ENCODE data around the gene SLC4A5.

Gene SLC4A5

GRCh38 chr2:74183878-74184277 lies 159.3 kb downstream of the SLC4A5 start:
- TF ChIP-seq ZNF449 (tag by site-specific recombination; IDR thresholded peaks at IDR 0.05): no peak
- no peak for TF ChIP-seq ZNF169 (tag by site-specific recombination; IDR thresholded peaks at IDR 0.05)
- TF ChIP-seq ZFP37 (tag by site-specific recombination; IDR thresholded peaks at IDR 0.05): no peak
- no peak for TF ChIP-seq ZNF341 (tag by site-specific recombination; IDR thresholded peaks at IDR 0.05; ENCODE audit: low read depth)
- no peak for TF ChIP-seq ZNF701 (tag by site-specific recombination; IDR thresholded peaks at IDR 0.05)
- TF ChIP-seq PRDM1 (tag by site-specific recombination; IDR thresholded peaks at IDR 0.05): no peak
- POLR2A ChIA-PET: no interaction called here
- H3K9me3 ChIP-seq (ENCODE audit: control insufficient read depth, insufficient read depth, low read depth, low read length): no peaks in the 10 kb centered on the region
- CTCF ChIA-PET: interaction anchor here (0.6 to 0.8 kb wide), 3 partner anchors 35 to 360 kb away, joined by 3 to 7 read pairs (median 4); no protein-coding TSS in a partner anchor
- H3K4me3 ChIP-seq (ENCODE audit: low read depth, low read length): no peak overlapping the region
- H3K4me1 ChIP-seq (ENCODE audit: control insufficient read depth, insufficient read depth, low read length): no peaks in the 10 kb centered on the region
- H3K36me3 ChIP-seq (ENCODE audit: control insufficient read depth in 2 of 2, insufficient read depth in 1 of 2, low read length in 2 of 2): no peaks in the 10 kb centered on the region
- no peak overlapping the region for H3K27ac ChIP-seq (ENCODE audit: extremely low read depth, low read depth, low read length)

- H3K36me3 ChIP-seq (ENCODE audit: control insufficient read depth in 2 of 2, insufficient read depth in 1 of 2, low read length in 2 of 2): peaks cover 2 to 4% of the 10 kb centered on the region in 2 experiments; a peak in 2 of 3 replicates
- H3K4me3 ChIP-seq (ENCODE audit: low read depth, low read length): no peak overlapping the region
- H3K27ac ChIP-seq (ENCODE audit: extremely low read depth, low read depth, low read length): no peak overlapping the region
- CTCF ChIA-PET: interaction anchor here (1.4 to 1.6 kb wide), 2 partner anchors 10 to 31 kb away, joined by 5 to 6 read pairs; no protein-coding TSS in a partner anchor
- POLR2A ChIA-PET: interaction anchor here (0.7 to 1.1 kb wide), 2 partner anchors 16 kb away, joined by 3 to 4 read pairs; partner anchors contain the start of gene MTHFD2
- TF ChIP-seq ZFHX2 (tag by site-specific recombination; conservative IDR thresholded peaks at IDR 0.05): 0 out of 2 replicates have a peak, but pooled peaks have one; percentile 14
- TF ChIP-seq ZNF510 (tag by site-specific recombination; IDR thresholded peaks at IDR 0.05; ENCODE audit: insufficient replicate concordance): no peak
- TF ChIP-seq ZNF548 (tag by site-specific recombination; IDR thresholded peaks at IDR 0.05): no peak
- no peak for TF ChIP-seq ZNF18 (tag by site-specific recombination; IDR thresholded peaks at IDR 0.05)
- TF ChIP-seq ZNF488 (tag by site-specific recombination; IDR thresholded peaks at IDR 0.05): no peak
- peak; percentile 47; the same call in 1 of the 2 replicates for TF ChIP-seq ZBTB17 (tag by site-specific recombination; IDR thresholded peaks at IDR 0.05)
- TF ChIP-seq ZNF629 (tag by site-specific recombination; IDR thresholded peaks at IDR 0.05): no peak
- no peaks in the 10 kb centered on the region for H3K9me3 ChIP-seq (ENCODE audit: control insufficient read depth, insufficient read depth, low read depth, low read length)
- no peaks in the 10 kb centered on the region for H3K4me1 ChIP-seq (ENCODE audit: control insufficient read depth, insufficient read depth, low read length)
Observed at GRCh38 chr2:74181739-74182138, 161.5 kb downstream of the SLC4A5 start.

- ChIA-PET CTCF (interaction anchor here (0.6 to 2.2 kb wide), 6 partner anchors 19 to 355 kb away, joined by 3 to 9 read pairs (median 4); partner anchors contain the start of gene MTHFD2), POLR2A (interaction anchor here (0.6 to 2.6 kb wide), 17 partner anchors 10 to 442 kb away, joined by 3 to 52 read pairs (median 7); partner anchors contain the start of genes MTHFD2, RTKN, STAMBP and TPRKB)
- Histone ChIP-seq H3K4me3 (ENCODE audit: low read depth, low read length) (peak overlapping the region; percentile 86), H3K4me1 (ENCODE audit: control insufficient read depth, insufficient read depth, low read length) (no peaks in the 10 kb centered on the region), H3K27ac (ENCODE audit: extremely low read depth, low read depth, low read length) (no peak overlapping the region; the same call in 1 of the 2 replicates), H3K36me3 (ENCODE audit: control insufficient read depth in 2 of 2, insufficient read depth in 1 of 2, low read length in 2 of 2) (peaks cover 4 to 13% of the 10 kb centered on the region in 2 experiments; a peak in 2 of 3 replicates), H3K9me3 (ENCODE audit: control insufficient read depth, insufficient read depth, low read depth, low read length) (no peaks in the 10 kb centered on the region)
- TF ChIP-seq ZNF664 (tag by site-specific recombination; IDR thresholded peaks at IDR 0.05): peak; percentile 54
- 0 out of 2 replicates have a peak, but pooled peaks have one; percentile 15 for TF ChIP-seq ZNF341 (tag by site-specific recombination; IDR thresholded peaks at IDR 0.05; ENCODE audit: low read depth)
- TF ChIP-seq ZNF449 (tag by site-specific recombination; IDR thresholded peaks at IDR 0.05): no peak
- peak; percentile 95 for TF ChIP-seq ZNF335 (tag by site-specific recombination; conservative IDR thresholded peaks at IDR 0.05)
- peak; percentile 64 for TF ChIP-seq ZNF600 (tag by site-specific recombination; IDR thresholded peaks at IDR 0.05)
- no peak for TF ChIP-seq ZNF704 (tag by site-specific recombination; IDR thresholded peaks at IDR 0.05)
- peak; percentile 11; the same call in 1 of the 2 replicates for TF ChIP-seq KLF10 (tag by site-specific recombination; IDR thresholded peaks at IDR 0.05)
- no peak for TF ChIP-seq ZNF585B (tag by site-specific recombination; IDR thresholded peaks at IDR 0.05)
- TF ChIP-seq ZBTB17 (tag by site-specific recombination; IDR thresholded peaks at IDR 0.05): peak; percentile 7; the same call in 1 of the 2 replicates
- peak; percentile 75; the same call in 1 of the 2 replicates for TF ChIP-seq ZBTB48 (tag by site-specific recombination; IDR thresholded peaks at IDR 0.05)
Observed at GRCh38 chr2:74179063-74179865, 164.0 kb downstream of the SLC4A5 start.

Measured in HEK293 (cell line).